Activated naive CD8-positive, alpha-beta T cell treated with anti-CD3 and anti-CD28 coated beads, Interleukin-2, amount 10 ng/mL, durations not matched to agents 7 days and 5 days (primary cell): ENCODE measurements around the gene ACTR1A. TPM values are rescaled to one million over a fixed set of nuclear protein-coding genes. Genes with fewer than 3 reads are reported as not detected.
"Not testable (repeated sequence)": the region's sequence is repeated elsewhere in the genome, so short reads cannot be mapped to it uniquely, and the experiment has no call there.

Experiments
- ATAC-seq: fragments of 150-1000 bp; cut with Tn5 transposase; one replicate; pipeline ENCODE4 v1.10.0; 2021; ENCODE audit warnings: low read depth, moderate library complexity
- POLR2A ChIA-PET: fragments of 350-600 bp; sonication (Branson Sonifier 250); formaldehyde crosslinking; loops from one replicate; lab custom pipeline; 2021; ENCODE audit warnings: antibody characterized with exemption; lab: Charles Lee
- DNase-seq: peaks from one replicate; pipeline ENCODE4 v3.0.0; 2021
- H3K27ac Mint-ChIP-seq: one replicate; pipeline ENCODE4 v1.8.0; 2022; ENCODE audit warnings: mild to moderate bottlenecking, mixed read lengths
- H3K27me3 Mint-ChIP-seq: one replicate; pipeline ENCODE4 v1.8.0; 2022; ENCODE audit warnings: mild to moderate bottlenecking, moderate library complexity, mixed read lengths
- H3K36me3 Mint-ChIP-seq: one replicate; pipeline ENCODE4 v1.8.0; 2021; ENCODE audit warnings: mild to moderate bottlenecking, mixed read lengths
- H3K4me1 Mint-ChIP-seq: one replicate; pipeline ENCODE4 v1.8.0; 2021; ENCODE audit warnings: mixed read lengths
- H3K4me3 Mint-ChIP-seq: one replicate; pipeline ENCODE4 v1.8.0; 2022; ENCODE audit warnings: mild to moderate bottlenecking, moderate library complexity, mixed read lengths
- H3K9me3 Mint-ChIP-seq: one replicate; pipeline ENCODE4 v1.8.0; 2021; ENCODE audit warnings: mixed read lengths
- total RNA-seq, 2 experiments: library from RNA; stranded (reverse); gene quantifications; one replicate each; pipeline ENCODE4 v1.2.3, GENCODE V29; 2021

The ACTR1A gene
- total RNA-seq, 2 experiments from 2014 or later: 64.8 to 67.6 TPM

DNA sequence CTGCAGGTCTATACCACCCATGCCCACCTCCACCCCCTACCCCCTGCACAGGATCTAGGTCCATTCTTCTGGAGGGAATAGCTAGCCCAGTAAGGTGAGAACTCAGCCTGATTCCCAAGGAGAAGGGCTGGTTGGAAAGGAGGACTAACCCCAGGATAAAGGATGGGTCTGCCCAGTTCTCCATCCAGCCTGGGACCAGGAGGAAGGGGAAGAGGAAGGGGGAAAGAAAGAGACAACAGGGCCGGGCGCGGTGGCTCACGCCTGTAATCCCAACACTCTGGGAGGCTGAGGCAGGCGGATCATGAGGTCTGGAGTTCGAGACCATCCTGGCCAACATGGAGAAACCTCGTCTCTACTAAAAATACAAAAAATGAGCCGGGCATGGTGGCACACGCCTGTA, 32.5 kb upstream of the ACTR1A start:
- POLR2A ChIA-PET: interaction anchor here (0.6 kb wide), 1 partner anchor 299 kb away, joined by 3 read pairs; no protein-coding TSS in a partner anchor
- H3K27me3 Mint-ChIP-seq, H3K9me3 Mint-ChIP-seq, H3K27ac Mint-ChIP-seq, ATAC-seq, H3K4me1 Mint-ChIP-seq, H3K4me3 Mint-ChIP-seq, DNase-seq, H3K36me3 Mint-ChIP-seq: not testable (repeated sequence)

DNA sequence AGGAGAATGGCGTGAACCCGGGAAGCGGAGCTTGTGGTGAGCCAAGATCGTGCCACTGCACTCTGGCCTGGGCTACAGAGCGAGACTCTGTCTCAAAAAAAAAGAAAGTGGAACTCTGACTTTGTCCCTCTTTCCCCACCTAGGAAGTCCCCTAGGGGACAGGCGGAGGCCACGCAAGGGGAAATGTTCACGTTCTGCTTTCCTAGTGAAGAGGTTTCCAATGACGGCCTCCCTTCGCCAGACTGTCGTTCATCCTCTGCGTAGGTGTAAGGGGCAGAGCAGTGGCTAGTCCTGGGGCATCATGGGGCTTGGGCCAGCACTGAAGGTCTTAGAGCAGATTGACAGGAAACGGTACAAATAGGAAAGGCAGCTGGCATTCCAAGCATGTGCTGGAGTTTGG, 31.8 kb upstream of the ACTR1A start:
- DNase-seq (no peak), ATAC-seq (no peak)
- H3K9me3 Mint-ChIP-seq: no peaks in the 10 kb centered on the region
- peaks cover 1% of the 10 kb centered on the region for H3K36me3 Mint-ChIP-seq
- H3K4me1 Mint-ChIP-seq: peaks cover 2% of the 10 kb centered on the region
- H3K4me3 Mint-ChIP-seq: no peak overlapping the region
- POLR2A ChIA-PET: no interaction called here
- no peak overlapping the region for H3K27ac Mint-ChIP-seq
- H3K27me3 Mint-ChIP-seq: no peaks in the 10 kb centered on the region

DNA sequence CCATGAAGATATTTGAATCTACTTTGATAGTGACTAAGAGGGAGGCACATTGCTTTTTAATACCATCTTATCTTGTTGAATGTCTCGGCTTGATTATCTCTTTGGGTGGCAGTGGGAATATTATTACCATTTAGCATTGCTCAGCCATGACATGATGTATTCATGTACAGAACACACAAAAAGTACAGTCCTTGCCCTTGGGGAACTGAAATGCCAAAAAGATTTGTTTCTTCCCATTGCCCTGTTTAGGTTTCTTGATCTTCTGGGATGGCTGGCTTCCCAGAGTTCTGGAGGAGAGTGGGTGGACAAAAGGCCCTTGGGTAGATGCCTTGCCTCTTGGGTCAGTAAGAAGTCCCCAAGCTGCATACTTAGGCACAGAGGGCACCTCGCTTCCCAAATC, 25.0 kb upstream of the ACTR1A start:
- POLR2A ChIA-PET: no interaction called here
- no peak overlapping the region for H3K27ac Mint-ChIP-seq
- peaks cover 6% of the 10 kb centered on the region for H3K4me1 Mint-ChIP-seq
- no peaks in the 10 kb centered on the region for H3K27me3 Mint-ChIP-seq
- DNase-seq: no peak
- H3K4me3 Mint-ChIP-seq: no peak overlapping the region
- H3K9me3 Mint-ChIP-seq: no peaks in the 10 kb centered on the region
- ATAC-seq: no peak
- peaks cover 14% of the 10 kb centered on the region for H3K36me3 Mint-ChIP-seq

DNA sequence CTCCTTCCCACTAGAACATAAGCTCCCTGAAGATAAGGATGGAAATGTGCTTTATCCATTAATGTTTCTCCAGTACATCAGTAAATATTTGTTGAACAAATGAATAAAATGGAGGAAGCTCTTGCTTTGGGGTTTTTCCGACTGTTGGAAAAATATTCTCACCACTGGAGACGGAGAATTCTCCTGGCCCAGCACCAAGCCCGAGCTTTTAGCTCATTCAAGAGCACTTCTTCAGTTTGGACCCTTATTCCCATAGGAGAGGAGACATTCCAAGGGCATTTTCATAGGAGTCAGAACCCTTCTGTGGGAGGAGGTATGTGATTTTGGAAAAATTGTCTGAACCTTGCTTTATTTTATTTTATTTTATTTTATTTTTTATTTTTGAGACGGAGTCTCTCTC, 22.2 kb upstream of the ACTR1A start:
- Mint-ChIP-seq H3K9me3 (no peaks in the 10 kb centered on the region), H3K27ac (no peak overlapping the region), H3K27me3 (no peaks in the 10 kb centered on the region), H3K36me3 (peaks cover 18% of the 10 kb centered on the region), H3K4me1 (peaks cover 9% of the 10 kb centered on the region), H3K4me3 (no peak overlapping the region)
- ATAC-seq: no peak
- DNase-seq: no peak
- POLR2A ChIA-PET: no interaction called here

DNA sequence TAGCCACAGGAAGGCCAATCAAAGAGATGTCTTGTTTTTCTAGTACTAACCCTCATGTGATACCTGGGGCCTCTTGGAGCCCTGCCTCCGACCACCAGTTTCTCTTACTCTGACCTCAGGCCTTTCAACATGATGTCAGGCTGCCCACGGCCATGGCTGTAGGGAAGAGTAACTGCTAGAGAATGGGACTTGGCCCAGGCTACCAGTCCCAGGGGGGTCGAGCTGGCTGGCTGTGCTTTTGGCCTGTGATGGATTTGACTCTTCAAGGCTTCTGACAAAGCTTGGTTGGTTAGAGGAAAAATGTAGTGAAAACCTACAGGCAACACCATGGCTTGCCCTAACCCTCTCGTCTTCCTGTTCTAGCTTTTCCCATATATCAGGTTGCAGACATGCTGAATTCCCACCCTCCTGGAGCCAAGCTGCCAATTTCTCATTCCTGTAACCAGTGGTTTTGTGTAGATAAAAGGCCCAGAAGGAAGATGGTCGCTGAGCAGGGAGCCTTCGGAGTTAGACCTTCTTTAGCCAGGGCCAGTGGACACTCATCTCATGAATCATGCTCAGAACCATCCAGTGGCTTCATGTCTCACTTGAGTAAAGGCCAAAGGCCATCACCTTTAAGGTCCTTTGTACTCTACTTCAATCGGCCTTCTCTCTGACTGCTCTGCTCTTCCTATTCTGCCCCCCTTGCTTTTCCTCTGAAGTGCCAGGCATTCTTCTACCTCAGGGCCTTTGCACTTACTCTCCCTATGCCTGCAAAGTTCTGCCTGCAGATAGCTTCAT, 20.9 kb upstream of the ACTR1A start:
- ATAC-seq (no peak), DNase-seq (peak; percentile 5)
- Mint-ChIP-seq H3K9me3 (no peaks in the 10 kb centered on the region), H3K4me1 (peaks cover 6% of the 10 kb centered on the region), H3K36me3 (peaks cover 18% of the 10 kb centered on the region), H3K27ac (no peak overlapping the region), H3K27me3 (no peaks in the 10 kb centered on the region), H3K4me3 (no peak overlapping the region)
- POLR2A ChIA-PET: no interaction called here

DNA sequence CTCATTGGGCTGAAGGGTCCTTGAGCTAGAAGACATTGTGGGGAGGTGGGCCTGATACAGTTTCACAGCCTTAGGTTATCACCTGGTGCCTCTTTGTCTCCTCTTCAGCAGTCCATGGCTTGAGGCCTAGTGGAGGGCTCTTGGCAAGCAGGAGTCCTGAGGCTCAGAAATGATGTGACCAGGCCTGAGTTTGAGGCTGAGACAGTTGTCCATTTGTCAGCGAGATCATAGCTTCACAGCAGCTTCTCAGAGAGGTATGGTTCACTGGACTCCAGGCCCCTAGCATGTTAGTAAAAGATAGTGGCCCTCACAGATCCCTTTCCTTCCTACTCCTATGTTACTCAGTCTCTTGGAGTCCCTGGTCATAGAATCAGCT, 20.4 kb upstream of the ACTR1A start:
- H3K27ac Mint-ChIP-seq: no peak overlapping the region

DNA sequence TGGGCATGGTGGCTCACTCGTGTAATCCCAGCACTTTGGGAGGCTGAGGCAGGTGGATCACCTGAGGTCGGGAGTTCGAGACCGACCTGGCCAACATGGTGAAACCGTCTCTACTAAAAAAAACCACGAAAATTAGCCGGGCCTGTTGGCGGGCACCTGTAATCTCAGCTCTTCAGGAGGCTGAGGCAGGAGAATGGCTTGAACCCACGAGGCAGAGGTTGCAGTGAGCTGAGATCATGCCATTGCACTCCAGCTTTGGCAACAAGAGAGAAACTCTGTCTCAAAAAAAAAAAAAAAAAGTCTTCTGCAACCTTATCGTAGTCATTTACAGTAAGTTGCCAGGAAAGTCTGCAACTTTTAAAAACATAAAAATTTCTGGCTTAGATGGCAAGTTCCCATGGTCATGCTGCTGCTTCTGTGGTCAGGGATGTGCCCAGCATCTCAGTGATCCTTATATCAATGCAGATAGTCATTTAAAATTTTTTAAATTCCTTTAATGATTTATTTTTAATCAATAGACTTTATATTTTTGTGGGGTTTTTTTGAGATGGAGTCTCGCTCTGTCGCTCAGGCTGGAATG, 16.8 kb upstream of the ACTR1A start:
- Mint-ChIP-seq H3K9me3 (no peaks in the 10 kb centered on the region), H3K4me3 (no peak overlapping the region), H3K27ac (no peak overlapping the region), H3K4me1 (peaks cover 6% of the 10 kb centered on the region), H3K36me3 (peaks cover 6% of the 10 kb centered on the region), H3K27me3 (no peaks in the 10 kb centered on the region)
- DNase-seq (peak; percentile 1), ATAC-seq (no peak)
- POLR2A ChIA-PET: no interaction called here

More for the DNA sequence above, 20.4 kb upstream of the ACTR1A start:
- no peak for ATAC-seq
- peaks cover 17% of the 10 kb centered on the region for H3K36me3 Mint-ChIP-seq
- peak; percentile 12 for DNase-seq
- no peaks in the 10 kb centered on the region for H3K9me3 Mint-ChIP-seq
- POLR2A ChIA-PET: no interaction called here
- H3K4me3 Mint-ChIP-seq: no peak overlapping the region
- peaks cover 6% of the 10 kb centered on the region for H3K4me1 Mint-ChIP-seq
- no peaks in the 10 kb centered on the region for H3K27me3 Mint-ChIP-seq

DNA sequence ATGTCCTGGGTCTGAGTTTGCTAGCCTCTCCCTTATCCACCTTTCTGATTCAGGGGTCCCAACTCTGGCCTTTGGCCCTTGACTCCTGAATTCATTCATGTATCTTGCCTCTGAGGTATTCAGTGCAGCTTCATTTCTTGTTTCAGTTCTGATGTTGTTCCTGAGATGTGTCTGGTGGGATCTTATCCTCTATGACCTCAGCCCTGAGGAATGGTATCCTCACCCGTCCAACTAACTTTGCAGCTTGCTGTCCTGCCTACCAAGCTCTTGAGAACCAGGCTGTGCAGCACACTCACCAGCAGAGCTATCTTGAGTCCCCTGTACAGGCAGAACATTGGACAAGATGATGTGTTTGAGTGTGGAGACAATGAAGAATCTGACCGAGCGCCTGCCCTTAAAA, 15.0 kb upstream of the ACTR1A start:
- H3K27me3 Mint-ChIP-seq: no peaks in the 10 kb centered on the region
- DNase-seq: peak; percentile 2
- no peak for ATAC-seq
- peaks cover 7% of the 10 kb centered on the region for H3K36me3 Mint-ChIP-seq
- no peak overlapping the region for H3K4me3 Mint-ChIP-seq
- no peak overlapping the region for H3K27ac Mint-ChIP-seq
- H3K9me3 Mint-ChIP-seq: no peaks in the 10 kb centered on the region
- POLR2A ChIA-PET: no interaction called here
- peaks cover 3% of the 10 kb centered on the region for H3K4me1 Mint-ChIP-seq

DNA sequence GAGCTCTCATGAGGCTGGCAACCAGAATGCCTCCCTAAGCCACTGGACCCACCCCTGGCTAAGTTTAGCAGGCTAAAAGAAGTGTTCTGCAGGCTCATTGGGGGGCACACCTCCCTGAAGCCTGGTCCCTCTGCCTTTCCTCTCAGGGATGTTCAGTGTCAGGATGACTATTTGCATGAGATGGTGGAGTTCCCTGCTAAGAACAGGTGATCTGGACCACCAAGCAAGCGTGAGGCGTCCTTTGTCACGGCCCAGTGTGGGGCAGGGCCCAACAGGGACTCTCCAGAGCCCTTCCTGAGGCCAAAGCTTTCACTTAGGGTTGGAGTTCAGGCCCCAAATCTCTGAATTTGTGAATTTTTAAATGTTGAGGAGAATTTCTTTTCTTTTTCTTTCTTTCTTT, 13.2 kb upstream of the ACTR1A start:
- POLR2A ChIA-PET: no interaction called here
- peaks cover 12% of the 10 kb centered on the region for H3K4me1 Mint-ChIP-seq
- H3K9me3 Mint-ChIP-seq: no peaks in the 10 kb centered on the region
- H3K4me3 Mint-ChIP-seq: no peak overlapping the region
- DNase-seq: peak; percentile 10
- H3K27ac Mint-ChIP-seq: no peak overlapping the region
- no peak for ATAC-seq
- peaks cover 12% of the 10 kb centered on the region for H3K36me3 Mint-ChIP-seq
- no peaks in the 10 kb centered on the region for H3K27me3 Mint-ChIP-seq

DNA sequence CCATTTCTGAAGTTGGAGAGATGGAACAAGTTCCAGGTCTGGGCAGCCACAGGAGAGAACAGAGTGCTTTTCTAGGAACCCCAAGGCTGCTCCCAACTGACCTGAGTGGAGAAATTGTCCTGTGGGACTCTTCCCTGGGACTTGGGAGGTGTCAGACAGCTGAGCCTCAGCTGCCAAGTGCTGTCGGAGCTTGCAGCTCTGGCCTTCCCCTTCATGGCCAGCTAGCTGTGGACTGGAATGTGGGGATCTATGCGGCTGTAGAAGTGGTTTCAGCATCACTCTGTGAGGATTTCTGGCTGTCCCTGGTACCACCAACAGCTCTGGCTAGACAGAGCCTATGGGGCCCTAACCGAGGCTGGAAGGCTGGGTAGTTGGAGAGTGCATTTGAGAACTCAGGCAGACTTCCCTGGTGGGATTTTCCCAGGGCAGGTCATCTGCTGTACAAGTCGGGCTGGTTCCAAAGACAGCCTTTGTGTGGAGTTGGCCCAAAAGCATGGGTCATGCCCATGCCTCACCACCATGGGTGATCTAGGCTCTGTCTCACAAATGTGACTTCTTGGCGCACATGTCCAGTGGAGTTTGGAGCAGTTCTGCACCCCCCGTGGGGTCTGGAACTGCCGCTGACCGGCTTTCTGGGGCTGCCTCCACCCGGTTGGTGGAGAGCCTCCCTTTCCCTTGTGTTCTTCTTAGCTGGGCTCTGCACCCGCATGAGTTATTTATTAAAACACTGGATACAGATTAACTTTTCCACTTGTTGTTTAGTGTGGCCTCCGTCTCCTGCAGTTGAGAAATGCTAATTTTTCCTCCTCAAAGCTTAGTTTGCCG, 12.2 kb upstream of the ACTR1A start:
- H3K4me1 Mint-ChIP-seq: peaks cover 10% of the 10 kb centered on the region
- DNase-seq (peak; percentile 19), ATAC-seq (no peak)
- no peaks in the 10 kb centered on the region for H3K9me3 Mint-ChIP-seq
- POLR2A ChIA-PET: interaction anchor here (0.9 kb wide), 1 partner anchor 10 kb away, joined by 3 read pairs; no protein-coding TSS in a partner anchor
- no peak overlapping the region for H3K27ac Mint-ChIP-seq
- peaks cover 8% of the 10 kb centered on the region for H3K36me3 Mint-ChIP-seq
- no peak overlapping the region for H3K4me3 Mint-ChIP-seq
- no peaks in the 10 kb centered on the region for H3K27me3 Mint-ChIP-seq

DNA sequence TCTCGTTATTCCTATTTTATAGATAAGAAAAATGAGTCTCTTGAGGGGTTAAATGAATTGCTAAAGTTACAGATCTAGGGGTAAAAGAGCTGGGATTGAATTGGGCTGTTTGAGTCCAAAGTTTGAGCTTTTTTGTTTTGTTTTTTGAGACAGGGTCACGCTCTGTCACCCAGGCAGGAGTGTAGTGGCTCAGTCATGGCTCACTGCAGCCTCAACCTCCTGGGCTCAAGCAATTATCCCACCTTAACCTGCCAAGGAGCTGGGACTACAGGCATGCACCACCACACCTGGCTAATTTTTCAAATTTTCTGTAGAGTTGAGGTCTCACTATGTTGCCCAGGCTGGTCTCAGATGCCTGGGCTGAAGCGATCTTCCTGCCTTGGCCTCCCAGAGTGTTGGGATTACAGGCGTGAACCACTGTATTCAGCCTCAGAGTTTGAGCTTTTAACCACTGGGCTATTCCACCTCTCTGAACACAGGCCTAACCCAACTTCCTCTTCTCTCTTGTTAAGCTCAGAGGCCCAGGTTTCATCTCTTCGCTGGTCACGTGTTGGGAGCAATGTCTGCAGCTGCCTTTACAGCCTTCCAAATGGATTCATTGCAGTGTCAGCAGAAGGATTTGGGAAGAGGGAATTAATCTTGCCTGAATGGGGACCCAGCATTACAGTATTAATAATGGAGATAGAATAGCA, 9.2 kb upstream of the ACTR1A start:
- peaks cover 22% of the 10 kb centered on the region for H3K4me1 Mint-ChIP-seq
- peak; percentile 83 for ATAC-seq
- no peak overlapping the region for H3K4me3 Mint-ChIP-seq
- H3K9me3 Mint-ChIP-seq: no peaks in the 10 kb centered on the region
- DNase-seq: no peak
- H3K36me3 Mint-ChIP-seq: peaks cover 11% of the 10 kb centered on the region
- POLR2A ChIA-PET: interaction anchor here (0.5 to 0.6 kb wide), 3 partner anchors 14 to 678 kb away, joined by 3 read pairs; no protein-coding TSS in a partner anchor
- no peaks in the 10 kb centered on the region for H3K27me3 Mint-ChIP-seq
- H3K27ac Mint-ChIP-seq: peak overlapping the region; percentile 75

DNA sequence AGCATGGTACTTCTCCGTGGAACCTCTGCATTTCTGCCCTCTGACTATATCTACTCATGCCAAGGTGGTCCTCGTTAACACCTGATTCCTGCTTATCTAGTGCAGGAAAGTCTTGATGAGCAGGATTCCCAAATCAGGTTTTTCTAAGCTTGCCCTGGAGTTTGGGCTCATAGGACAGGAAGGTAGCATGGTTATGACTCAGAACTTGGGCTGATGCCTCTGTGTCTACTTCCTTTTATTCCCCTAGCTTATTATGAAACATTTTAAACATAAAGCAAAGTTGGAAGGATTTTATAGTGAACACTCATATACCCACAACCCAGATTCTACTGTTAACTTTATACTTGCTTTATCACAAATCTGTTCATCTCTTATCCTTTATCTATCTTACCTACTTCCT, 6.9 kb upstream of the ACTR1A start:
- Mint-ChIP-seq H3K27ac (no peak overlapping the region), H3K9me3 (no peaks in the 10 kb centered on the region), H3K4me1 (peaks cover 32% of the 10 kb centered on the region), H3K36me3 (peaks cover 11% of the 10 kb centered on the region), H3K27me3 (no peaks in the 10 kb centered on the region), H3K4me3 (no peak overlapping the region)
- DNase-seq: no peak
- ATAC-seq: no peak
- POLR2A ChIA-PET: interaction anchor here (1.9 kb wide), 1 partner anchor 74 kb away, joined by 6 read pairs; no protein-coding TSS in a partner anchor

DNA sequence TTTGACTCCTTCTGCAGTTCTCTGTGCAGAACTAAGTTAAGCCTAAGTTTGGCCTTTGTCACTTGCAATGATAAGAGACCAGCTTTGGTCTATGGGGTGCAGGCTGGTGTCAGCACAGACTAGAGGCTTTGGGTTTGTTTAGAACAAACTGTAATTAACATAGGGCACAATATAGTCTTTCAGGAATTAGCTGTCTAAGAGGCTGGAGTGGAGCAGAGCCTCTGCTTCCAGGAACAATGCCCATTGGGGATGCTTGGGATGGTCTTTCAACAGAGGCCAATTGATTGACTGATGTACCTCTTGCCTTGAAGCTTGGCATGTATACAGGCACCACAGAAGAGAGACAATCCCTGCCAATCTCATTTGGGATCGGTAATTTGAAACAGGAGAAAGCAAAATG, 6.0 kb upstream of the ACTR1A start:
- H3K4me3 Mint-ChIP-seq: no peak overlapping the region
- no peaks in the 10 kb centered on the region for H3K27me3 Mint-ChIP-seq
- H3K27ac Mint-ChIP-seq: no peak overlapping the region
- POLR2A ChIA-PET: interaction anchor here (1.9 kb wide), 1 partner anchor 75 kb away, joined by 6 read pairs; no protein-coding TSS in a partner anchor
- H3K4me1 Mint-ChIP-seq: peaks cover 35% of the 10 kb centered on the region
- H3K36me3 Mint-ChIP-seq: peaks cover 11% of the 10 kb centered on the region
- DNase-seq (no peak), ATAC-seq (no peak)
- no peaks in the 10 kb centered on the region for H3K9me3 Mint-ChIP-seq
